K562 (cell line): ENCODE results near the gene PRDM2. TPM values are rescaled to one million over a fixed set of nuclear protein-coding genes. Genes with fewer than 3 reads are reported as not detected.
A peak's percentile ranks its signal among the peaks of the same experiment; 100 is the strongest.

ENCODE experiments used
- ATAC-seq: fragments of 200-7000 bp; cut with Tn5 transposase; 3 replicates; pipeline ENCODE4 v1.9.1; 2020; ENCODE audit warnings: moderate library complexity
- BruUV-seq: library from RNA; stranded (reverse); fragments of 400-500 nt; replicated peaks from 2 replicates; lab custom pipeline; 2021; lab: Mats Ljungman, UMichigan
- CTCF ChIA-PET: fragments of 300-600 bp; formaldehyde crosslinking; extraction: SDS; loops from one replicate; lab custom pipeline; 2021; ENCODE audit warnings: low intra/inter-chr PET ratio; lab: Yijun Ruan, JAX
- POLR2A ChIA-PET: fragments of 300-600, 350-650 bp; sonication (Branson Sonifier 250); formaldehyde crosslinking; extraction: SDS; loops from one replicate; lab custom pipeline; 2021; ENCODE audit warnings: antibody characterized with exemption, inconsistent platforms; lab: Yijun Ruan, JAX
- DNase-seq, 4 experiments: peaks; one replicate each; pipeline versions ENCODE4 v3.0.0 to v3.0.0-alpha.2; 2011 to 2018; ENCODE audit warnings: low spot score in 3 of 4, mixed read lengths in 3 of 4; ENCODE audit errors: extremely low read depth in 1 of 4
- FAIRE-seq: peaks from 2 replicates; lab custom pipeline; 2011; peaks lifted over from hg19 to GRCh38; lab: Jason Lieb, UNC
- H2AFZ ChIP-seq: 2 replicates; pipeline ENCODE4 v1.6.0; 2011; ENCODE audit warnings: low read depth, low read length, control low read depth, inconsistent platforms
- H3K27ac ChIP-seq: fragments of 200-600 bp; 3 replicates; pipeline ENCODE4 v1.8.0; 2011; ENCODE audit warnings: low read depth, mild to moderate bottlenecking, control low read depth, inconsistent platforms, low read length, moderate library complexity, mixed read lengths; ENCODE audit errors: extremely low read depth
- H3K27me3 ChIP-seq, 2 experiments: fragments of 300-600 bp in 1 of 2; 2 replicates in 1 of 2; 3 replicates in 1 of 2; pipeline versions ENCODE4 v1.6.0 to v1.8.0; 2011; ENCODE audit warnings: inconsistent platforms in 2 of 2, low read length in 2 of 2, mild to moderate bottlenecking in 1 of 2, mixed read lengths in 1 of 2, moderate library complexity in 1 of 2; ENCODE audit not compliant: control insufficient read depth in 2 of 2, insufficient read depth in 2 of 2
- H3K36me3 ChIP-seq: fragments of 300-600 bp; 3 replicates; pipeline ENCODE4 v1.8.0; 2011; ENCODE audit warnings: mild to moderate bottlenecking, low read length, inconsistent platforms; ENCODE audit not compliant: control insufficient read depth, insufficient read depth
- H3K4me1 ChIP-seq, 2 experiments: fragments of 200-600 bp in 1 of 2; replicated peaks in 1 of 2; 2 replicates in 1 of 2; 3 replicates in 1 of 2; pipeline versions ENCODE4 v1.5.1 to v1.8.0; 2011; ENCODE audit warnings: inconsistent platforms in 2 of 2, low read length in 2 of 2, mild to moderate bottlenecking in 1 of 2, mixed read lengths in 1 of 2, moderate library complexity in 1 of 2; ENCODE audit not compliant: control insufficient read depth in 2 of 2, insufficient read depth in 2 of 2
- H3K4me2 ChIP-seq: 2 replicates; pipeline ENCODE4 v1.6.1; 2011; ENCODE audit warnings: low read length, control low read depth, inconsistent platforms, mixed read lengths; ENCODE audit not compliant: insufficient read depth
- H3K4me3 ChIP-seq: fragments of 200-600 bp; sonication (generic), shearing (Covaris generic); 2 replicates; pipeline ENCODE4 v1.5.1; 2016; ENCODE audit warnings: control low read depth, inconsistent platforms
- H3K79me2 ChIP-seq: fragments of 200-600 bp; 3 replicates; pipeline ENCODE4 v1.8.0; 2011; ENCODE audit warnings: low read length, inconsistent platforms; ENCODE audit not compliant: control insufficient read depth, insufficient read depth
- H3K9ac ChIP-seq, 2 experiments: 2 replicates each; pipeline versions ENCODE4 v1.6.0 to v1.6.1; 2011; ENCODE audit warnings: low read depth in 2 of 2, low read length in 2 of 2, control low read depth in 1 of 2, inconsistent platforms in 1 of 2, mild to moderate bottlenecking in 1 of 2, mixed read lengths in 1 of 2; ENCODE audit not compliant: insufficient read depth in 1 of 2
- H3K9me1 ChIP-seq: one replicate; pipeline ENCODE4 v1.6.0; 2011; ENCODE audit warnings: inconsistent platforms, mild to moderate bottlenecking, low read length, moderate library complexity; ENCODE audit not compliant: control insufficient read depth, insufficient read depth
- H3K9me3 ChIP-seq: replicated peaks from 2 replicates; pipeline ENCODE4 v1.5.1; 2011; ENCODE audit warnings: low read depth, low read length, inconsistent platforms; ENCODE audit not compliant: control insufficient read depth, insufficient read depth
- H4K20me1 ChIP-seq: replicated peaks from 2 replicates; pipeline ENCODE4 v1.6.1; 2011; ENCODE audit warnings: low read length, inconsistent platforms, mixed read lengths; ENCODE audit not compliant: control insufficient read depth, insufficient read depth
- BCL6 ChIP-seq: fragments of 250-450 bp; sonication (Bioruptor Pico); IDR thresholded peaks from 2 replicates; pipeline ENCODE4 v1.4.0; 2020
- CBX2 ChIP-seq: fragments of 200-600 bp; sonication (generic); IDR thresholded peaks from one replicate; pipeline ENCODE4 v1.6.1; 2012; ENCODE audit warnings: mild to moderate bottlenecking, low read length, inconsistent platforms; ENCODE audit not compliant: insufficient read depth, poor library complexity, severe bottlenecking
- DPF2 ChIP-seq: fragments of 450-650 bp; IDR thresholded peaks from 2 replicates; pipeline ENCODE4 v1.6.1; 2016
- NR2C2 ChIP-seq, 2 experiments: fragments of 200-800 bp in 1 of 2; sonication (Bioruptor generic) in 1 of 2; sonication (generic) in 1 of 2; formaldehyde crosslinking in 1 of 2; IDR thresholded peaks; 2 replicates each; pipeline versions ENCODE4 v1.6.1 to v1.8.0; 2016 to 2022; ENCODE audit warnings: mild to moderate bottlenecking in 1 of 2, missing compliant biosample characterization in 1 of 2, missing genetic modification characterization in 1 of 2, missing genetic modification reagents in 1 of 2
- SNRNP70 ChIP-seq: fragments of 200-400 bp; formaldehyde crosslinking; optimal IDR thresholded peaks from 2 replicates; pipeline ENCODE3; 2017; ENCODE audit warnings: low read depth, low read length
- WGBS: fragments of 100-300 bp; shearing (Covaris generic); methylation state at CpG from one replicate; pipeline ENCODE4 v1.1.6; 2016; ENCODE audit warnings: low coverage, mixed read lengths; ENCODE audit not compliant: insufficient coverage; ENCODE audit errors: missing lambda C conversion rate; 5-methylcytosine and 5-hydroxymethylcytosine counted together
- in situ Hi-C: fragments of 300-500 bp; cut with MboI; formaldehyde crosslinking; loops from 4 replicates; pipeline ENCODE4 v1.15.0; 2018; ENCODE audit warnings: inconsistent platforms, mixed read lengths
- intact Hi-C: fragments of 100-400 bp; cut with micrococcal nuclease; formaldehyde crosslinking; loops from 2 replicates; pipeline ENCODE4 v1.14.2; 2022
- polyA plus RNA-seq, 8 experiments: library from polyadenylated mRNA; depleted of rRNA in 4 of 8; stranded (reverse) in 5 of 8; unstranded in 3 of 8; fragments of >200 nt; fragmentation: Nextera tagmentation in 2 of 8; fragmentation: Illumina TruSeq in 1 of 8; extraction: Ambion mirVana in 2 of 8; extraction: Trizol in 1 of 8; gene quantifications; 2 replicates each; pipeline versions ENCODE4 v1.2.1 to v1.2.3, GENCODE V29; 2011 to 2014; ENCODE audit warnings: inconsistent platforms in 1 of 8, missing spikeins in 1 of 8
- total RNA-seq, 7 experiments: library from RNA; depleted of rRNA in 6 of 7; stranded (reverse); fragments of >200 nt in 6 of 7; fragmentation: Illumina TruSeq in 2 of 7; extraction: Trizol in 2 of 7; gene quantifications; 2 replicates each; pipeline versions ENCODE4 v1.2.1 to v1.2.3, GENCODE V29; 2011 to 2021; ENCODE audit warnings: low replicate concordance in 1 of 7
- TF ChIP-seq, protein P1 (sequence below): fragments of 250-450 bp; sonication (Bioruptor Pico); IDR thresholded peaks from 2 replicates; pipeline ENCODE4 v1.6.1; 2021; ENCODE audit warnings: mild to moderate bottlenecking
- TF ChIP-seq, protein P2 (sequence below): fragments of 450-650 bp; IDR thresholded peaks from 2 replicates; pipeline ENCODE4 v1.6.1; 2017; ENCODE audit warnings: antibody characterized with exemption
- TF ChIP-seq, protein P3 (sequence below): fragments of 250-450 bp; sonication (Bioruptor Pico); IDR thresholded peaks from 2 replicates; pipeline ENCODE4 v1.8.0; 2021; ENCODE audit warnings: mild to moderate bottlenecking, moderate library complexity
- TF ChIP-seq, protein P4 (sequence below): fragments of 450-650 bp; formaldehyde crosslinking; IDR thresholded peaks from 2 replicates; pipeline ENCODE4 v1.4.0; 2020; ENCODE audit warnings: mild to moderate bottlenecking, mixed read lengths
- TF ChIP-seq, protein P5 (sequence below): fragments of 250-450 bp; sonication (Bioruptor Pico); IDR thresholded peaks from 2 replicates; pipeline ENCODE4 v1.5.0; 2020; ENCODE audit warnings: mild to moderate bottlenecking, borderline replicate concordance

The PRDM2 gene
- total and polyA plus RNA-seq, 9 of the 15 experiments (the other 6 are each of a cell fraction or from before 2014, with no cell fraction given) = 5.4 to 27.6 (median 12.5) TPM

DNA sequence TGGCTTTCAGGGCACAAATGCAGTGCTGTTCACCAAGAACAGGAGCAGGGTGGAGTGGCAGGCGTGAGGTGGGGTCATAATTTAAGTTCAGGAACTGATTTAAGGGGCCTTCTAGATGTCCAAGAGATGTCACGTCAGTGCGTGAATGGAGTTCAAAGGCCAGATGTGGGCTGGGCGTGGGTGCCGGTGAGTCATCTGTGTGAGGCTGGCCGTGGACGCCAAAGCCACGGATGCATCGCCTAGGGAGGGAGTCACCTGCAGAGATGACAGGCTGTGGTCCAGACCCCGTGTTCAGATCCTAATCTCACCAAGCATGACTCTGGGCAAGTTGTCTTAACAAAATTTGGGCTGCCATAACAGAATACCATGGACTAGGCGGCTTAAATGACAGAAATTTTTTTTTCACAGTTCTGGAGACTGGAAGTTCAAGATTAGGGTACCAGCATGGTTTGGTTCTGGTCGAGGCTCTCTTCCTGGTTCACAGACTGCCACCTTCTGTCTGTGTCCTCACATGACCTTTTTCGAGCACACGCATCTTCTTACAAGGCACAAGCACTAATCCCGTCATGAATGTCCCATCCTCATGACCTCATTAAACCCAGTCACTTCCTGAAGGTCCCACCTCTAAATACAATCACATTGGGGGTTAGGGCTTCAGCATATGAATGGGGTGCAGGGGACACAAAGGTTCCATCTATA lies 109.6 kb downstream of the PRDM2 start:
- CTCF ChIA-PET = interaction anchor here (3.9 kb wide), 1 partner anchor 144 kb away, joined by 16 read pairs; no protein-coding TSS in a partner anchor
- TF ChIP-seq, protein P1, sequence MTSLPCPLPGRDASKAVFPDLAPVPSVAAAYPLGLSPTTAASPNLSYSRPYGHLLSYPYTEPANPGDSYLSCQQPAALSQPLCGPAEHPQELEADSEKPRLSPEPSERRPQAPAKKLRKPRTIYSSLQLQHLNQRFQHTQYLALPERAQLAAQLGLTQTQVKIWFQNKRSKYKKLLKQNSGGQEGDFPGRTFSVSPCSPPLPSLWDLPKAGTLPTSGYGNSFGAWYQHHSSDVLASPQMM (CRISPR knock-in tag) = no peak
- no peak for TF ChIP-seq BCL6
- TF ChIP-seq, protein P2, sequence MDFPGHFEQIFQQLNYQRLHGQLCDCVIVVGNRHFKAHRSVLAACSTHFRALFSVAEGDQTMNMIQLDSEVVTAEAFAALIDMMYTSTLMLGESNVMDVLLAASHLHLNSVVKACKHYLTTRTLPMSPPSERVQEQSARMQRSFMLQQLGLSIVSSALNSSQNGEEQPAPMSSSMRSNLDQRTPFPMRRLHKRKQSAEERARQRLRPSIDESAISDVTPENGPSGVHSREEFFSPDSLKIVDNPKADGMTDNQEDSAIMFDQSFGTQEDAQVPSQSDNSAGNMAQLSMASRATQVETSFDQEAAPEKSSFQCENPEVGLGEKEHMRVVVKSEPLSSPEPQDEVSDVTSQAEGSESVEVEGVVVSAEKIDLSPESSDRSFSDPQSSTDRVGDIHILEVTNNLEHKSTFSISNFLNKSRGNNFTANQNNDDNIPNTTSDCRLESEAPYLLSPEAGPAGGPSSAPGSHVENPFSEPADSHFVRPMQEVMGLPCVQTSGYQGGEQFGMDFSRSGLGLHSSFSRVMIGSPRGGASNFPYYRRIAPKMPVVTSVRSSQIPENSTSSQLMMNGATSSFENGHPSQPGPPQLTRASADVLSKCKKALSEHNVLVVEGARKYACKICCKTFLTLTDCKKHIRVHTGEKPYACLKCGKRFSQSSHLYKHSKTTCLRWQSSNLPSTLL = no peak
- no peak for TF ChIP-seq CBX2
- TF ChIP-seq, protein P3, sequence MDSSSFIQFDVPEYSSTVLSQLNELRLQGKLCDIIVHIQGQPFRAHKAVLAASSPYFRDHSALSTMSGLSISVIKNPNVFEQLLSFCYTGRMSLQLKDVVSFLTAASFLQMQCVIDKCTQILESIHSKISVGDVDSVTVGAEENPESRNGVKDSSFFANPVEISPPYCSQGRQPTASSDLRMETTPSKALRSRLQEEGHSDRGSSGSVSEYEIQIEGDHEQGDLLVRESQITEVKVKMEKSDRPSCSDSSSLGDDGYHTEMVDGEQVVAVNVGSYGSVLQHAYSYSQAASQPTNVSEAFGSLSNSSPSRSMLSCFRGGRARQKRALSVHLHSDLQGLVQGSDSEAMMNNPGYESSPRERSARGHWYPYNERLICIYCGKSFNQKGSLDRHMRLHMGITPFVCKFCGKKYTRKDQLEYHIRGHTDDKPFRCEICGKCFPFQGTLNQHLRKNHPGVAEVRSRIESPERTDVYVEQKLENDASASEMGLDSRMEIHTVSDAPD (CRISPR knock-in tag) = no peak
- TF ChIP-seq NR2C2 (CRISPR knock-in tag; IDR thresholded peaks at IDR 0.05) = peak; percentile 50; the same call in 1 of the 2 replicates
- peak; percentile 76 for TF ChIP-seq NR2C2 (tag; IDR thresholded peaks at IDR 0.05)
- TF ChIP-seq, protein P4, sequence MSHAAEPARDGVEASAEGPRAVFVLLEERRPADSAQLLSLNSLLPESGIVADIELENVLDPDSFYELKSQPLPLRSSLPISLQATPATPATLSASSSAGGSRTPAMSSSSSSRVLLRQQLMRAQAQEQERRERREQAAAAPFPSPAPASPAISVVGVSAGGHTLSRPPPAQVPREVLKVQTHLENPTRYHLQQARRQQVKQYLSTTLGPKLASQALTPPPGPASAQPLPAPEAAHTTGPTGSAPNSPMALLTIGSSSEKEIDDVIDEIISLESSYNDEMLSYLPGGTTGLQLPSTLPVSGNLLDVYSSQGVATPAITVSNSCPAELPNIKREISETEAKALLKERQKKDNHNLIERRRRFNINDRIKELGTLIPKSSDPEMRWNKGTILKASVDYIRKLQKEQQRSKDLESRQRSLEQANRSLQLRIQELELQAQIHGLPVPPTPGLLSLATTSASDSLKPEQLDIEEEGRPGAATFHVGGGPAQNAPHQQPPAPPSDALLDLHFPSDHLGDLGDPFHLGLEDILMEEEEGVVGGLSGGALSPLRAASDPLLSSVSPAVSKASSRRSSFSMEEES (CRISPR knock-in tag) = no peak
- TF ChIP-seq, protein P5, sequence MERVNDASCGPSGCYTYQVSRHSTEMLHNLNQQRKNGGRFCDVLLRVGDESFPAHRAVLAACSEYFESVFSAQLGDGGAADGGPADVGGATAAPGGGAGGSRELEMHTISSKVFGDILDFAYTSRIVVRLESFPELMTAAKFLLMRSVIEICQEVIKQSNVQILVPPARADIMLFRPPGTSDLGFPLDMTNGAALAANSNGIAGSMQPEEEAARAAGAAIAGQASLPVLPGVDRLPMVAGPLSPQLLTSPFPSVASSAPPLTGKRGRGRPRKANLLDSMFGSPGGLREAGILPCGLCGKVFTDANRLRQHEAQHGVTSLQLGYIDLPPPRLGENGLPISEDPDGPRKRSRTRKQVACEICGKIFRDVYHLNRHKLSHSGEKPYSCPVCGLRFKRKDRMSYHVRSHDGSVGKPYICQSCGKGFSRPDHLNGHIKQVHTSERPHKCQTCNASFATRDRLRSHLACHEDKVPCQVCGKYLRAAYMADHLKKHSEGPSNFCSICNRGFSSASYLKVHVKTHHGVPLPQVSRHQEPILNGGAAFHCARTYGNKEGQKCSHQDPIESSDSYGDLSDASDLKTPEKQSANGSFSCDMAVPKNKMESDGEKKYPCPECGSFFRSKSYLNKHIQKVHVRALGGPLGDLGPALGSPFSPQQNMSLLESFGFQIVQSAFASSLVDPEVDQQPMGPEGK (CRISPR knock-in tag) = no peak
- 0 out of 2 replicates have a peak, but pooled peaks have one; percentile 13 for TF ChIP-seq DPF2
- no peak for TF ChIP-seq SNRNP70

More for the DNA sequence above, 109.6 kb downstream of the PRDM2 start:
- Histone ChIP-seq H2AFZ (no peak overlapping the region), H3K4me2 (peak overlapping the region; percentile 29; the same call in 1 of the 2 replicates), H3K9me1 (peaks cover 5% of the 10 kb centered on the region), H3K27ac (no peak overlapping the region), H3K4me1 (peaks cover 23 to 26% of the 10 kb centered on the region in 2 experiments), H3K27me3 (peaks cover 5 to 26% of the 10 kb centered on the region in 2 experiments; a peak in 4 of 5 replicates), H4K20me1 (peaks cover 53% of the 10 kb centered on the region), H3K9ac (0 out of 4 replicates have a peak overlapping the region, but pooled peaks of 1 of the 2 experiments have one; percentile 1), H3K4me3 (no peak overlapping the region), H3K79me2 (no peaks in the 10 kb centered on the region), H3K9me3 (no peaks in the 10 kb centered on the region), H3K36me3 (no peaks in the 10 kb centered on the region)
- intact Hi-C loops (loop anchor here (2.0 kb wide), 1 partner anchor 145 kb away; no protein-coding TSS in a partner anchor), in situ Hi-C loops (no loop called here)
- FAIRE-seq (peak; percentile 69), ATAC-seq (0 out of 3 replicates have a peak, but pooled peaks have one; percentile 1), DNase-seq (peak; percentile 49 to 72 (median 65))
- POLR2A ChIA-PET = no interaction called here
- BruUV-seq = no TSS peak
- WGBS = 10% methylated on average over 15 of the region's 15 CpGs
